IMR-90 (cell line): ENCODE measurements around the gene ZNF791. TPM values are rescaled to one million over a fixed set of nuclear protein-coding genes. Genes with fewer than 3 reads are reported as not detected.

ENCODE experiments used
- ATAC-seq: fragments of 200-7000 bp; cut with Tn5 transposase; 2 replicates; pipeline ENCODE4 v1.9.1; 2020; ENCODE audit warnings: low read depth, mild to moderate bottlenecking, moderate library complexity
- BruUV-seq: library from RNA; stranded (reverse); fragments of 400-500 nt; replicated peaks from 2 replicates; lab custom pipeline; 2021; lab: Mats Ljungman, UMichigan
- CTCF ChIA-PET: fragments of 300-600 bp; formaldehyde crosslinking; extraction: SDS; loops from one replicate; lab custom pipeline; 2021; ENCODE audit warnings: antibody characterized with exemption; lab: Yijun Ruan, JAX
- POLR2A ChIA-PET: fragments of 300-600 bp; sonication (Branson Sonifier 250); formaldehyde crosslinking; loops from one replicate; lab custom pipeline; 2022; ENCODE audit warnings: antibody characterized with exemption; ENCODE audit not compliant: unreplicated experiment; lab: Charles Lee
- DNase-seq: peaks from one replicate; pipeline ENCODE4 v3.0.0; 2013
- H2AFZ ChIP-seq: replicated peaks from 2 replicates; pipeline ENCODE3; 2013; ENCODE audit warnings: low read length, mild to moderate bottlenecking; ENCODE audit not compliant: poor library complexity
- H2AK5ac ChIP-seq: 2 replicates; pipeline ENCODE4 v1.6.1; 2013; ENCODE audit warnings: low read depth, low read length, inconsistent platforms
- H2AK9ac ChIP-seq: replicated peaks from 2 replicates; pipeline ENCODE3; 2013; ENCODE audit warnings: mild to moderate bottlenecking, low read depth, low read length, moderate library complexity; ENCODE audit not compliant: poor library complexity
- H2BK120ac ChIP-seq: 2 replicates; pipeline ENCODE4 v1.6.1; 2013; ENCODE audit warnings: low read depth, low read length, inconsistent platforms
- H2BK15ac ChIP-seq: 3 replicates; pipeline ENCODE4 v1.6.1; 2013; ENCODE audit warnings: low read depth, low read length, inconsistent platforms
- H2BK20ac ChIP-seq: 2 replicates; pipeline ENCODE4 v1.6.1; 2013; ENCODE audit warnings: low read depth, mild to moderate bottlenecking, inconsistent platforms, low read length, moderate library complexity
- H2BK5ac ChIP-seq: 2 replicates; pipeline ENCODE4 v1.6.1; 2013; ENCODE audit warnings: mild to moderate bottlenecking, low read depth, low read length, inconsistent platforms; ENCODE audit not compliant: poor library complexity, severe bottlenecking
- H3K14ac ChIP-seq: replicated peaks from 2 replicates; pipeline ENCODE4 v1.6.1; 2013; ENCODE audit warnings: low read depth, low read length, inconsistent platforms
- H3K18ac ChIP-seq: 2 replicates; pipeline ENCODE4 v1.6.1; 2013; ENCODE audit warnings: low read depth, low read length, control low read depth
- H3K23ac ChIP-seq: 2 replicates; pipeline ENCODE4 v1.6.1; 2013; ENCODE audit warnings: low read depth, low read length, inconsistent platforms
- H3K27ac ChIP-seq: 2 replicates; pipeline ENCODE4 v1.5.1; 2013; ENCODE audit warnings: mild to moderate bottlenecking, control low read depth, low read length; ENCODE audit not compliant: insufficient read depth
- H3K27me3 ChIP-seq: 2 replicates; pipeline ENCODE4 v1.6.1; 2013; ENCODE audit warnings: low read length; ENCODE audit not compliant: control insufficient read depth, insufficient read depth
- H3K36me3 ChIP-seq: 2 replicates; pipeline ENCODE4 v1.6.1; 2013; ENCODE audit warnings: low read length, mixed read lengths; ENCODE audit not compliant: control insufficient read depth, insufficient read depth
- H3K4ac ChIP-seq: 2 replicates; pipeline ENCODE4 v1.6.1; 2013; ENCODE audit warnings: low read depth, low read length, inconsistent platforms
- H3K4me1 ChIP-seq: 2 replicates; pipeline ENCODE4 v1.6.1; 2013; ENCODE audit warnings: low read length, mixed read lengths; ENCODE audit not compliant: control insufficient read depth, insufficient read depth
- H3K4me2 ChIP-seq: 2 replicates; pipeline ENCODE4 v1.6.1; 2013; ENCODE audit warnings: low read depth, mild to moderate bottlenecking, control low read depth, low read length, moderate library complexity
- H3K4me3 ChIP-seq: 2 replicates; pipeline ENCODE4 v1.5.1; 2013; ENCODE audit warnings: low read depth, mild to moderate bottlenecking, control low read depth, low read length, moderate library complexity; ENCODE audit not compliant: insufficient read depth
- H3K56ac ChIP-seq: 2 replicates; pipeline ENCODE4 v1.6.1; 2013; ENCODE audit warnings: low read length, inconsistent platforms; ENCODE audit not compliant: insufficient read depth; ENCODE audit errors: extremely low read depth
- H3K79me1 ChIP-seq, 2 experiments: 2 replicates each; pipeline ENCODE4 v1.6.1; 2013; ENCODE audit warnings: low read length in 2 of 2, inconsistent platforms in 1 of 2, low read depth in 1 of 2
- H3K9ac ChIP-seq: 2 replicates; pipeline ENCODE4 v1.6.1; 2013; ENCODE audit warnings: low read depth, low read length, control low read depth
- H3K9me1 ChIP-seq: 2 replicates; pipeline ENCODE4 v1.6.1; 2013; ENCODE audit warnings: low read length, inconsistent platforms; ENCODE audit not compliant: insufficient read depth
- H3K9me3 ChIP-seq: 2 replicates; pipeline ENCODE4 v1.6.1; 2013; ENCODE audit warnings: low read length; ENCODE audit not compliant: control insufficient read depth, insufficient read depth
- H4K20me1 ChIP-seq: 2 replicates; pipeline ENCODE4 v1.6.1; 2013; ENCODE audit warnings: low read length, inconsistent platforms; ENCODE audit not compliant: insufficient read depth
- H4K5ac ChIP-seq: 2 replicates; pipeline ENCODE4 v1.6.1; 2013; ENCODE audit warnings: mild to moderate bottlenecking, low read depth, low read length, control low read depth
- H4K8ac ChIP-seq, 2 experiments: 2 replicates each; pipeline ENCODE4 v1.6.1; 2013; ENCODE audit warnings: low read depth in 2 of 2, low read length in 2 of 2, control low read depth in 1 of 2, inconsistent platforms in 1 of 2
- H4K91ac ChIP-seq: 2 replicates; pipeline ENCODE4 v1.6.1; 2013; ENCODE audit warnings: low read depth, low read length, inconsistent platforms; ENCODE audit not compliant: insufficient read depth
- BHLHE40 ChIP-seq: fragments of 150-350 bp; IDR thresholded peaks from 2 replicates; pipeline ENCODE4 v1.6.1; 2016; ENCODE audit warnings: mild to moderate bottlenecking, low read depth, low read length
- CEBPB ChIP-seq: IDR thresholded peaks from 2 replicates; pipeline ENCODE4 v1.6.1; 2012; ENCODE audit warnings: low read depth, low read length, improper control_type of control experiment
- CHD1 ChIP-seq: IDR thresholded peaks from 2 replicates; pipeline ENCODE4 v1.6.1; 2012; ENCODE audit warnings: low read depth, low read length, improper control_type of control experiment
- FOS ChIP-seq: fragments of 150-350 bp; IDR thresholded peaks from 2 replicates; pipeline ENCODE4 v1.6.1; 2016; ENCODE audit warnings: low read depth, low read length
- MAFK ChIP-seq: IDR thresholded peaks from 2 replicates; pipeline ENCODE4 v1.6.1; 2012; ENCODE audit warnings: low read depth, low read length, improper control_type of control experiment
- MAZ ChIP-seq: IDR thresholded peaks from 2 replicates; pipeline ENCODE4 v1.6.1; 2012; ENCODE audit warnings: low read depth, mild to moderate bottlenecking, low read length, improper control_type of control experiment, moderate library complexity, borderline replicate concordance
- MXI1 ChIP-seq: IDR thresholded peaks from 2 replicates; pipeline ENCODE4 v1.6.1; 2012; ENCODE audit warnings: low read depth, mild to moderate bottlenecking, low read length, moderate library complexity, borderline replicate concordance
- NFE2L2 ChIP-seq: fragments of 150-350 bp; IDR thresholded peaks from 2 replicates; pipeline ENCODE4 v1.6.1; 2016; ENCODE audit warnings: low read depth, mild to moderate bottlenecking, low read length
- POLR2A ChIP-seq: IDR thresholded peaks from 2 replicates; pipeline ENCODE4 v1.6.1; 2012; ENCODE audit warnings: mild to moderate bottlenecking, low read depth, low read length
- RAD21 ChIP-seq: IDR thresholded peaks from 2 replicates; pipeline ENCODE4 v1.6.1; 2012; ENCODE audit warnings: low read length, improper control_type of control experiment
- RCOR1 ChIP-seq: IDR thresholded peaks from 2 replicates; pipeline ENCODE4 v1.6.1; 2012; ENCODE audit warnings: mild to moderate bottlenecking, low read length, improper control_type of control experiment; ENCODE audit not compliant: insufficient replicate concordance
- RFX5 ChIP-seq: IDR thresholded peaks from 2 replicates; pipeline ENCODE4 v1.8.0; 2012; ENCODE audit warnings: low read depth, mild to moderate bottlenecking, low read length, moderate library complexity
- SMC3 ChIP-seq: fragments of 150-350 bp; IDR thresholded peaks from 2 replicates; pipeline ENCODE4 v1.6.1; 2016; ENCODE audit warnings: low read depth, mild to moderate bottlenecking, antibody characterized with exemption, low read length, moderate library complexity
- WGBS, 2 experiments: methylation state at CpG; one replicate each; pipeline versions ENCODE4 v1.1.5 to v1.1.7; 2013; ENCODE audit warnings: missing lambda C conversion rate in 2 of 2; ENCODE audit not compliant: insufficient read length in 1 of 2; ENCODE audit errors: extremely low coverage in 2 of 2; 5-methylcytosine and 5-hydroxymethylcytosine counted together
- dilution Hi-C: fragments of 300-500 bp; cut with HindIII; formaldehyde crosslinking; loops from one replicate; pipeline ENCODE4 v1.14.3; 2018; ENCODE audit warnings: low sequenced_read_pairs; ENCODE audit not compliant: unreplicated experiment
- in situ Hi-C: fragments of 300-500 bp; cut with MboI; formaldehyde crosslinking; loops from 3 replicates; pipeline ENCODE4 v1.14.3; 2019; ENCODE audit warnings: low sequenced_read_pairs, inconsistent platforms, mixed read lengths
- intact Hi-C: fragments of 100-400 bp; cut with micrococcal nuclease; formaldehyde crosslinking; loops from 2 replicates; pipeline ENCODE4 v1.10.0; 2022
- polyA plus RNA-seq, 3 experiments: library from polyadenylated mRNA; depleted of rRNA; stranded (reverse); fragments of >200 nt; gene quantifications; 2 replicates each; pipeline ENCODE4 v1.2.3, GENCODE V29; 2012; ENCODE audit warnings: low replicate concordance in 1 of 3
- total RNA-seq: library from RNA; depleted of rRNA; stranded (reverse); fragments of >200 nt; gene quantifications from 2 replicates; pipeline ENCODE4 v1.2.3, GENCODE V29; 2012
- TF ChIP-seq, protein P1 (sequence below): fragments of 150-350 bp; IDR thresholded peaks from 2 replicates; pipeline ENCODE4 v1.6.1; 2016; ENCODE audit warnings: low read depth, mild to moderate bottlenecking, low read length, moderate library complexity, borderline replicate concordance
- TF ChIP-seq, protein P2 (sequence below): conservative IDR thresholded peaks from 2 replicates; pipeline ENCODE4 v1.5.1; 2012; ENCODE audit warnings: mild to moderate bottlenecking, low read depth, low read length, improper control_type of control experiment
- TF ChIP-seq, protein P3 (sequence below): fragments of 150-350 bp; IDR thresholded peaks from 2 replicates; pipeline ENCODE4 v1.6.1; 2017; ENCODE audit warnings: mild to moderate bottlenecking, antibody characterized with exemption, low read length, low read depth

Gene ZNF791
- total and polyA plus RNA-seq, 2 of the 4 experiments (the other 2 are of a cell fraction), result 7.1 to 15.8 TPM

DNA sequence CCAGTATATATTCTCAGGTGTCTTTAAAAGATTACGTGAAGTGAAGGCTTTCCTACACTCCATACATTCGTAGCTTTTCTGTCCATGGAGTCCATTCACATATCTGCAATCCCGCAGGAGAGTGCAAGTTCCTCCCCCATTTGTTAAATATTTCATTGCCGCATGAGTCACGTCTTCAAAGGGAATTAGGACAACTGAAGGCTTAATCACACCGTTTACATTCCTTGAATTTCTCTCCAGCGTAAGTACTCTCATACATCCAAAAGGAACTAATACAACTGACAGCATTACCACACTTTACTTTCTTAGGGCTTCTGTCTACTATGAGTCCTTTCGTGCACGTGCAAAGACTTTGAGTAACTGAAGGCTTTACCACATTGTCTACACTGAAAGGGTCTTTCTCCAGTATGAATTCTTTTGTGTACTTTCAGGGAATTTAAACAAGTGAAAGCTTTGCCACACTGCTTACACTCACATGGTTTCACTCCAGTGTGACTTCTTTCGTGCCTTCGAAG, 30.5 kb upstream of the ZNF791 start:
- H3K4me2 ChIP-seq, result peak overlapping the region; percentile 28; the same call in 1 of the 2 replicates
- H2BK15ac ChIP-seq, result no peak overlapping the region
- H3K4ac ChIP-seq, result no peak overlapping the region
- H3K23ac ChIP-seq, result no peak overlapping the region
- peaks cover 0 to 3% of the 10 kb centered on the region in 2 experiments; a peak in 1 of 4 replicates for H3K79me1 ChIP-seq
- H3K9ac ChIP-seq, result no peak overlapping the region
- no peak overlapping the region for H3K56ac ChIP-seq
- H2AK9ac ChIP-seq, result no peak overlapping the region
- intact Hi-C loops (no loop called here), in situ Hi-C loops (no loop called here), dilution Hi-C loops (no loop called here)
- H3K36me3 ChIP-seq, result peaks cover 36% of the 10 kb centered on the region
- no peaks in the 10 kb centered on the region; the same call in 1 of the 2 replicates for H4K20me1 ChIP-seq
- no peak overlapping the region for H2AFZ ChIP-seq
- no peak overlapping the region for H3K4me3 ChIP-seq
- no peaks in the 10 kb centered on the region for H3K9me1 ChIP-seq
- no peak overlapping the region for H2BK120ac ChIP-seq
- no peak overlapping the region for H4K5ac ChIP-seq
- no peaks in the 10 kb centered on the region for H3K27me3 ChIP-seq
- BruUV-seq, result no TSS peak
- no peak overlapping the region for H4K91ac ChIP-seq
- H2BK5ac ChIP-seq, result peak overlapping the region; percentile 72
- H4K8ac ChIP-seq, result no peak overlapping the region
- DNase-seq, result peak; percentile 89
- H3K27ac ChIP-seq, result no peak overlapping the region
- peak; percentile 93 for TF ChIP-seq BHLHE40
- TF ChIP-seq CHD1, result no peak
- TF ChIP-seq, protein P1, sequence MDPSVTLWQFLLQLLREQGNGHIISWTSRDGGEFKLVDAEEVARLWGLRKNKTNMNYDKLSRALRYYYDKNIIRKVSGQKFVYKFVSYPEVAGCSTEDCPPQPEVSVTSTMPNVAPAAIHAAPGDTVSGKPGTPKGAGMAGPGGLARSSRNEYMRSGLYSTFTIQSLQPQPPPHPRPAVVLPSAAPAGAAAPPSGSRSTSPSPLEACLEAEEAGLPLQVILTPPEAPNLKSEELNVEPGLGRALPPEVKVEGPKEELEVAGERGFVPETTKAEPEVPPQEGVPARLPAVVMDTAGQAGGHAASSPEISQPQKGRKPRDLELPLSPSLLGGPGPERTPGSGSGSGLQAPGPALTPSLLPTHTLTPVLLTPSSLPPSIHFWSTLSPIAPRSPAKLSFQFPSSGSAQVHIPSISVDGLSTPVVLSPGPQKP, result no peak
- no peak for TF ChIP-seq MAZ
- TF ChIP-seq FOS, result peak; percentile 79
- no peak for TF ChIP-seq MAFK
- TF ChIP-seq, protein P2, sequence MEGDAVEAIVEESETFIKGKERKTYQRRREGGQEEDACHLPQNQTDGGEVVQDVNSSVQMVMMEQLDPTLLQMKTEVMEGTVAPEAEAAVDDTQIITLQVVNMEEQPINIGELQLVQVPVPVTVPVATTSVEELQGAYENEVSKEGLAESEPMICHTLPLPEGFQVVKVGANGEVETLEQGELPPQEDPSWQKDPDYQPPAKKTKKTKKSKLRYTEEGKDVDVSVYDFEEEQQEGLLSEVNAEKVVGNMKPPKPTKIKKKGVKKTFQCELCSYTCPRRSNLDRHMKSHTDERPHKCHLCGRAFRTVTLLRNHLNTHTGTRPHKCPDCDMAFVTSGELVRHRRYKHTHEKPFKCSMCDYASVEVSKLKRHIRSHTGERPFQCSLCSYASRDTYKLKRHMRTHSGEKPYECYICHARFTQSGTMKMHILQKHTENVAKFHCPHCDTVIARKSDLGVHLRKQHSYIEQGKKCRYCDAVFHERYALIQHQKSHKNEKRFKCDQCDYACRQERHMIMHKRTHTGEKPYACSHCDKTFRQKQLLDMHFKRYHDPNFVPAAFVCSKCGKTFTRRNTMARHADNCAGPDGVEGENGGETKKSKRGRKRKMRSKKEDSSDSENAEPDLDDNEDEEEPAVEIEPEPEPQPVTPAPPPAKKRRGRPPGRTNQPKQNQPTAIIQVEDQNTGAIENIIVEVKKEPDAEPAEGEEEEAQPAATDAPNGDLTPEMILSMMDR, result no peak
- peak; percentile 40; the same call in 1 of the 2 replicates for TF ChIP-seq MXI1
- no peak for TF ChIP-seq RCOR1
- TF ChIP-seq, protein P3, sequence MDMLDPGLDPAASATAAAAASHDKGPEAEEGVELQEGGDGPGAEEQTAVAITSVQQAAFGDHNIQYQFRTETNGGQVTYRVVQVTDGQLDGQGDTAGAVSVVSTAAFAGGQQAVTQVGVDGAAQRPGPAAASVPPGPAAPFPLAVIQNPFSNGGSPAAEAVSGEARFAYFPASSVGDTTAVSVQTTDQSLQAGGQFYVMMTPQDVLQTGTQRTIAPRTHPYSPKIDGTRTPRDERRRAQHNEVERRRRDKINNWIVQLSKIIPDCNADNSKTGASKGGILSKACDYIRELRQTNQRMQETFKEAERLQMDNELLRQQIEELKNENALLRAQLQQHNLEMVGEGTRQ, result no peak
- TF ChIP-seq CEBPB, result peak; percentile 25
- TF ChIP-seq SMC3, result no peak
- TF ChIP-seq RFX5, result no peak
- no peak for TF ChIP-seq RAD21
- no peak for TF ChIP-seq NFE2L2
- TF ChIP-seq POLR2A, result no peak
- no peak overlapping the region for H3K14ac ChIP-seq
- CTCF ChIA-PET, result no interaction called here
- H2AK5ac ChIP-seq, result no peak overlapping the region
- peak; percentile 80 for ATAC-seq
- POLR2A ChIA-PET, result no interaction called here
- H3K9me3 ChIP-seq, result peaks cover 37% of the 10 kb centered on the region
- 59% methylated on average over 6 of the region's 11 CpGs; no CpG with 5 or more reads in 1 of the 2 experiments for WGBS, 2 experiments
- no peaks in the 10 kb centered on the region; the same call in 1 of the 2 replicates for H3K4me1 ChIP-seq
- no peak overlapping the region for H2BK20ac ChIP-seq
- H3K18ac ChIP-seq, result no peak overlapping the region
